Measurements from ENCODE around the gene TRPM4.
"Not testable (repeated sequence)": the region's sequence is repeated elsewhere in the genome, so short reads cannot be mapped to it uniquely, and the experiment has no call there.

TRPM4 gene

DNA sequence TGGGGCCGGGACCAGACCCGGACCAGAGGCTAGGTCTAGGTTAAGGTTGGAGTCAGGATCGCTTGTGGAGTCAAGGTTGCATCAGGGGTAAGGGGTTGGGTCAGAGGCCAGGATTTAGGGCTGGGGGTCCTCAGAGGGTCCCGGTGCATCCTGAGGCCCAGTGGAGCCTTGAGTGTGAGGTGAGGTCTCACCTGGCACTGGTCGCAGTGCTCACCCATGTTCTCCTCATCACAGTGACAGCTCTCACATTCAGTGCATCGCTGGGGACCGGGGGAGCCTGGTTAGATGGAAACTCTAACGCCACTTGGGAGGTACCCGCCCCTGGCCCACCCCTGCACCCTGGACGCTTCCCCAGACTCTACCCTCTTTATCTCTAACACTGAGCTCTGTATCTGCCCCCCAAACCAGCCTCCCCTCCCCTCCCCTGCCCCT, 5.5 kb upstream of the TRPM4 start:
- DNase-seq: no peak

DNA sequence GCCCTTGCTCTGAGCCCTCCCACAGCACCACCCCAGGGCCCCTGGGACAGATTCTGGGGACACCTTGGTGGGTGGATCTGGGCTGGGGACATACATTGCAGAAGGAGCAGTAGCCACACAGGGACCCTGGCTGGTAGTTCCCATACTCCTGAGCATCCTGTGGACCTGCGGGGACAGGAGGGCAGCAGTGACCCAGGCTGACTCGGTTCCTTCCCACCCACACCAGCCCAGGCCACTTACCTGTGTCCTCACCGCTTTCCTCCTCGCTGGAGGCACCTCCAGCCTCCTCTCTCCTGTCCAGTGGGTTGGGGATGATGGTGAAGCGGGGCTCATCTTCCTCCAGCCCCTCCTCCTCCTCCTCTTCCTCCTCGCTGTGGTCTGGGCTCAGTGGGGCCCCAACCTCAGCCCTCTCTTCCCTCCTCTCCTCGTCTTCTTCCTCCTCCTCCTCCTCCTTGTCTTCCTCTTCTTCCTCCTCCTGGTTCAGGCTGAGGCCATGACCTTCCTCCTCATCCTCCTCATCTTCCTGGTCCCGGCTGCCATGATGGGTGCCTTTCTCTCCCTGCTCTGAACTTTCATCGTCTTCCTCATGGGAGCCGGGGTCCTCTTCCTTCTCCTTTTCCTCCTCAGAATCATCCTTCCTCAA, 4.3 kb upstream of the TRPM4 start:
- DNase-seq: no peak

DNA sequence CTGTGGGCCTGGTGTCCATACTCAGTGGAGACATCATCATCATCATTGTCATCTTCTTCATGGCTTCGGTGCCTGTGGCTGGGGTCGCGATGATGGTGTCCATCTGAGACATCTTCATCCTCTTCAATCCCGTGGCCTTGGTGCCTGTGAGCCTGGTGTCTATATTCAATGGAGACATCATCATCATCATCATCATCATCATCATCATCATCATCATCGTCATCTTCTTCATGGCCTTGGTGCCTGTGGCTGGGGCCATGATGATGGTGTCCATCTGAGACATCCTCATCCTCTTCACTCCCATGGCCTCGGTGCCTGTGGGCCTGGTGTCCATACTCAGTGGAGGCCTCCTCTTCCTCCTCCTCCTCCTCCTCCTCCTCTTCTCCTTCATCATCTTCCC, 3.3 kb upstream of the TRPM4 start:
- DNase-seq: no peak

DNA sequence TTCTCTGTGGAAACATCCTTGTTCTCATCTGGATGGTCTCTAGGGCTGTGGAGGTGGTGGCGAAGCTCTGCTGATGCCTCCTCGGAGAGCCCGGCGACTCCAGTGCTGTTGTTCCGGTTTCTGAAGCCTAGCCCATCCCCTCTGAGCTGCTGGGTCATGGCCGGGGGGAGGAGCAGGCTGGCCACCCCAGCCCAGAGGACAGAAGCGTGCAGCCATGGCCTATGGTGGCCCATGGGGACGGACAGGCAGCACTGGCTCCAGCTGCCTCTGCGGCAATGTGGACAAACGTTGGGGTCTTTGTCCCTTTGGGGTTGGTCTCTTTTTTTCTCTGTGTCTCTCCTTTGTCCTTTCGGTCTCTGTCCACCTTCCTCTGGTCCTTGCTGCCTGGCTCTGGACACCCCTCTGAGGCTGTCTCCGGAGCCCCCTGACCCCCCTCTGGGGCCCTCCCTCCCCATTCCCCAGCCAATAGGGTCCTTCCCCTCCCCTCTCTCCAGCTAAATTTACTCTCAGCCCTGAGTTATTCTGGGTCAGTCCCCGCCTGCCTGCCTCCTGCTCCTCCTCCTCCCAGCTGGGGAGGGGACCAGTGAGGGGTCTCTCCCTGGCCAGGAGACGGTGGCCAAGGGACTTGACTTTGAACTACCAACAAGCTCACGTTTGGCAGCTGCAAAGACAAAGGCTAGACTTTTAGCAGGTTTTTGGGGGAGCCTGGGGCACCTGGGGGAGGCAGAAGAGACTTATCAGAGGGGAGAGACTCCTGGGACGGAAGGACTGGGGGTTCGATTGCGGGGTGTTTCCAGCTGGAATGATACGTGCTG, 2.4 kb upstream of the TRPM4 start, which contains the start of gene HRC:
TSS of gene HRC (minus strand) at position 392 of the 815 bp plus-strand sequence. CDS start at position 233, 159 bp downstream.
- no peak for DNase-seq

DNA sequence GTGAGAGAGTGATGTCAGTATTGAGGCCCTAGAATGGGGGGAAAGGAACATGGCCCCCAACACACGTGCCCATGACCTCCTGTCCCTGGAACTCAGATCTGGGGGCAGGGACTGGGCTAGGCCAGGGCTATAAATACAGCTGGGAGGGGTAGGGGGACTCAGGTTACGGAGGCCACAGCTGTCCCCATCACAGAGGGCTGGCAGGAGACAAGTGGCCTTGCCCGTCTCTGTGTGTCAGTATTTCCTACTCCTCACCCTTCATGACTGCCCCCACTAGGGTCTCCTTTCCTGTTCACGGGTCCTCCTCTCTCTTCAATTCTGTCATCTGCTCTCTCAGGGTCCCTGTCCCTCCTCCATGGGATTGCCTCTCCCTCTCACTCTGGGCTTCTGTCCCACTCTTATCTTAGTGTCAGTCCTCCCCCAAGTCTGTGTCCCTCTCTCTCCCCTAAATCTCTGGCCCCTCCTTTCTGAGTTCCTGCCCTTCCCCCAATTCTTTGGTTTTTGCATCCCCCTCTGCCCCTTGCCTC, 1.7 kb upstream of the TRPM4 start:
- no peak for DNase-seq

DNA sequence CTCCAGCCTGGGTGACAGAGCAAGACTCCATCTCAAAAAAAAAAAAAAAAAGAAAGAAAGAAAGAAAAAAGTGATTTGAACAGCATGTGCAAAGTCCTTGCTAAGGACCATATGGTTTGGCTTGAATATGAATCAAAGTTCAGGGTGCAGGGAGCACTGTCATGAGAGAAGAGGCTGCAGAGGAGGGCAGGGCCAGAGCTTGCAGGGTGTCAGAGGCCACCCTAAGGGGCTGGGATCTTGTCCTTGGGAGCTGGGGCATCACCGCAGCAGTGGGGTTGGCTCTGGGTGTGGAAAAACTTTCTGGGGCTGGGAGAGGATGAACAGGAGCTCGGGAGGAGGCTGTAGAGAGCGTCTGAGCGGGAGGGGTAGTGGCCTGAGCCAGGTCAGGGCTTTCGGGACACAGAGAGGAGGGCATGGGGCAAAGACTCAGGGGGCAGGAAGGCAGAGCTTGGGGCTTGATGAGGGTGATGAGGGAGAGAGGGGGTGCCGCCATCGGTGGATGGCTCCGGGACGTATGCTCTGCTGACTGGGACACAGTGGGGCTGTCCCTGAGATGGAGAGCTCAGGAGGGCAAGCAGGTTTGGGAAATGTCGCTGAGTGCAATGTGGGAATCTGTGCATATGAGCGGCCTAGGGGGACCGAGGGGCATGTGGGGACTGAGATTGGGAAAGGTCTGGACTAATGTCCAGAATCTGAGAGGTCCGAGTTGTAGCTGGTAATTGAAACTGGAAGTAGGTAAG, 3.0 kb downstream of the TRPM4 start:
- no peak for DNase-seq

DNA sequence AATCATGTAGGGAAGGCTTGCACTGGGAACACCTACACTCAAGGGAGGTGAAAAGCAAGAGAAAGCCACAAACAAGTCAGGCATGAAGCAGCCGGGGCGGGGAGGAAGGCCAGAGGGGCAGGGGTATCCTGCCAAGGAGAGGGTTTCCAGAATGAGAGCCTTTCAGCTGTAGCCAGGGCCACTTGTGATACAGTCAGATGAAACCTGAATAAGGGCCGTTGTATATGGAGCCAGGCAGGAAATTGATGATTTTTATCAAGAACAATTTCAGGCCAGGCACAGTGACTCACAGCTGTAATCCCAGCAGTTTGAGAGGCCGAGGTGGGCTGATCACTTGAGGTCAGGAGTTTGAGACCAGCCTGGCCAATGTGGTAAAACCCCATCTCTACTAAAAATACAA, 4.4 kb downstream of the TRPM4 start:
- DNase-seq: no peak

DNA sequence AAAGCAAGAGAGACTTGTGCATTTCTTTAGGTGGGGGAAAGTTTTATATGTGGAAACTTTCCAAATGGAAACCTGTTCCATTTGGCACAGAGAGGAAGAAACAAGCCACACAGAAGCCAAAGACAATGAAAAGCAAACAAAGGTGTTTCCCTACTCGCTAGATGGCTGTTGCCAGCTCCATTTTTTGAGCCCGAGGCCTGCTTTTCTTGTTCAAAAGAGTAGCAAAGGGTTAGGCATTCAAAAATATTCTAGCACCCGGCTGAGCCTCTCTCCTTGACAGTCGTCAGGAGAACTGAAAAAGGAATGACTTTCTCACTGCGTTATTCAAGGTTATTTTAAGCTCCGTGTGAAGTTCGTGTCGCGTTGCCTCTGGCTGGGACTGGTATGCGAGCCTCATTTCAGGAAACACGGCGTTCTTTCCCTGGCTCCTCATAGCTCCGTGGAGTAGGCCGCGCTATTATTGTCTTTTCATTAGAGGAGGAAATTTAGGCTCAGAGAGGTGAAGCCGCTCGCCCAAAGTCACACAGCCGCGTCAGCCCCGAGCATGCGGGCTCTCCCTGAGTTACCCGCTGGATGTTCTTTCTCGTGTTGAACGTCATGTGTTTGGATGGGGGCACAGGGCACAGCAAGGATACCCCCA, 7.6 kb downstream of the TRPM4 start:
- DNase-seq: no peak

DNA sequence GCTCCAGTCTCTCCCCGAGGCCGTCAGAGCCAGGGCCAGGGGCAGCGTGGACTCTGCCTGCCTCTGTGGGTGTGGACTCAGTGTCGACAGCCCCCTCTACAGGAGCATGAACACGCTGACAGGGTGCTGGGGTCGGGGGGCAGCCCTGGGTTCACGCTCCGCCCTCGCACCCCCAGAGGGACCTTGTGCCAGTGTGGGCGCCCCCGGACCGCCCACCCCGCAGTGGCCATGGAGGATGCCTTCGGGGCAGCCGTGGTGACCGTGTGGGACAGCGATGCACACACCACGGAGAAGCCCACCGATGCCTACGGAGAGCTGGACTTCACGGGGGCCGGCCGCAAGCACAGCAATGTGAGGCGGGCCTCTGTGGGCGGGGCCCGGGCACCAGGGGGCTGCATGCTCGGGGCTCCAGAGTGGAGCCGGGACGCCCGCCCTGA, 8.3 kb downstream of the TRPM4 start:
- no peak for DNase-seq

DNA sequence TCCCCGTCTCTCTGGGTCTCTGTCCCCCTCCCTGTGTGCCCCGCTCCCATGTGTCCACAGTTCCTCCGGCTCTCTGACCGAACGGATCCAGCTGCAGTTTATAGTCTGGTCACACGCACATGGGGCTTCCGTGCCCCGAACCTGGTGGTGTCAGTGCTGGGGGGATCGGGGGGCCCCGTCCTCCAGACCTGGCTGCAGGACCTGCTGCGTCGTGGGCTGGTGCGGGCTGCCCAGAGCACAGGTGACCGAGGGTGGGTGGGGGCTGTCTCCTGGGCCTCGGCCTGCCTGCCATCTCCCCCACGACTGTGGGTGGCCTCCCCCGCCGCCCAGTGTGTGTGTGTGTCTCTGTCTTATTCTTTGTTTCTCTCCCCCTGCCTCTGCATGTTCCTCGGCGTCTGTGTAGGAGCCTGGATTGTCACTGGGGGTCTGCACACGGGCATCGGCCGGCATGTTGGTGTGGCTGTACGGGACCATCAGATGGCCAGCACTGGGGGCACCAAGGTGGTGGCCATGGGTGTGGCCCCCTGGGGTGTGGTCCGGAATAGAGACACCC, 10.3 kb downstream of the TRPM4 start:
- no peak for DNase-seq

DNA sequence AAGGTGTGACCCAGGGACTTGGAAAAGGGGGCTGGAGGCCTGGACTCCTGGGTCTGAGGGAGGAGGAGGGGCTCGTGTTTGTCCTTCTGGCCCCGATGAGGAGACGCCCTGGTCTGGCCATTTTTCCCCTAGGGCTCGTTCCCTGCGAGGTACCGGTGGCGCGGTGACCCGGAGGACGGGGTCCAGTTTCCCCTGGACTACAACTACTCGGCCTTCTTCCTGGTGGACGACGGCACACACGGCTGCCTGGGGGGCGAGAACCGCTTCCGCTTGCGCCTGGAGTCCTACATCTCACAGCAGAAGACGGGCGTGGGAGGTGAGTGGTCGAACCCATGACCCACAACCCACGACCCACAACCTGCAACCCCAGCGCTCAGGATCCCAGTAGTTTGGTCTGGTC, 10.8 kb downstream of the TRPM4 start:
- DNase-seq: no peak

DNA sequence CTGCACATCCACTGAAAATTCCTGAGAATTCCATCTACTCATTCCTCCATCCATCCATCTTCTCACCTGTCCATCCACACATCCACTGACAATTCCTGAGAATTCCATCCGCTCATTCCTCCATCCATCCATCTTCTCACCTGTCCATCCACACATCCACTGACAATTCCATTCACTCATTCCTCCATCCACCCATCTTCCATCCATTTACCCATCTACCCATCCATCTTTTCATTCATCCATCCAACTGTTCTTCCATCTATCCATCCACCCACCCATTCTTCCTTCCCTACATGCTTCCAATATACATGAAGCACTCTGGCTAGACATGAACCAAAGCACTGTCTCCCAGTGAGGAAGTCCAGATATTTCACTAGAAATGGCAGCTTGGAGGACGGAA, 15.6 kb downstream of the TRPM4 start:
- no peak for DNase-seq

DNA sequence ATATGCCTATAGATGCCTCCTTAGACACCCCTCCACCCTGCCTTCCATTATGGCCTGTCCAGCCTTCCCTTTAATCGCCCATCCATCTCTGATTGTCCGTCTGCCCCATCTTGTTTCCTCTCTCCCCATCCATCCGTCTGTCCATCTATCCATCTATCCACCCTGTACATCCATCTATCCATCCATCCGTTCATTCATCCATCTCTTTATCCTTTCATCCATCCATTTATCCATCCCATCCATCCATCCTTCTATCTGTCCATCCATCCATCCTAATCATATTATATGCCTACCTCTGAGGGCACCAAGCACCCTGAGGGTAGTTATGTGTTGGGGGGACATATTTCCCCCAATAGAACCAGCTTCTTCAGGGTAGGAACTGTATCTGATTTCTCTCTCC, 23.1 kb downstream of the TRPM4 start:
- no peak for DNase-seq

DNA sequence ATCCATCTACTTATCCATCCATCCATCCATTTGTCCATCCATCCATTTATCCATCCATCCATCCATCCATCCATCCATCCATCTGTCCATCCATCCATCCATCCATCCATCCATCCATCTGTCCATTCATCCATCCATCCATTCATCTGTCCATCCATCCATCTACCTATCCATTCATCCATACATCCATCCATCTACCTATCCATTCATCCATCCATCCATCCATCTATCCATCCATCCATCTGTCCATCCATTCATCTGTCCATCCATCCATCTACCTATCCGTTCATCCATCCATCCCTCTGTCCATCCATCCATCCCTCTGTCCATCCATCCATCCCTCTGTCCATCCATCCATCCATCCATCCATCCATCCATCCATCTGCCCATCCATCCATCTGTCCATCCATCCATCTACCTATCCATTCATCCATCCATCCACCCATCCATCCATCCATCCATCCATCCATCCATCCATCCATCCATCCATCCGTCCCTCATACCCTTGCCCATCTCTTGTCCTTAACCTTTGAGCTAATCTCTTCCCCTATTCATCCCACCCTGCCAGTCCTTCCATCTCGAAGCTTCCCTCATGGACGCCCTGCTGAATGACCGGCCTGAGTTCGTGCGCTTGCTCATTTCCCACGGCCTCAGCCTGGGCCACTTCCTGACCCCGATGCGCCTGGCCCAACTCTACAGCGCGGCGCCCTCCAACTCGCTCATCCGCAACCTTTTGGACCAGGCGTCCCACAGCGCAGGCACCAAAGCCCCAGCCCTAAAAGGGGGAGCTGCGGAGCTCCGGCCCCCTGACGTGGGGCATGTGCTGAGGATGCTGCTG, 24.6 kb downstream of the TRPM4 start:
- DNase-seq: not testable (repeated sequence)

DNA sequence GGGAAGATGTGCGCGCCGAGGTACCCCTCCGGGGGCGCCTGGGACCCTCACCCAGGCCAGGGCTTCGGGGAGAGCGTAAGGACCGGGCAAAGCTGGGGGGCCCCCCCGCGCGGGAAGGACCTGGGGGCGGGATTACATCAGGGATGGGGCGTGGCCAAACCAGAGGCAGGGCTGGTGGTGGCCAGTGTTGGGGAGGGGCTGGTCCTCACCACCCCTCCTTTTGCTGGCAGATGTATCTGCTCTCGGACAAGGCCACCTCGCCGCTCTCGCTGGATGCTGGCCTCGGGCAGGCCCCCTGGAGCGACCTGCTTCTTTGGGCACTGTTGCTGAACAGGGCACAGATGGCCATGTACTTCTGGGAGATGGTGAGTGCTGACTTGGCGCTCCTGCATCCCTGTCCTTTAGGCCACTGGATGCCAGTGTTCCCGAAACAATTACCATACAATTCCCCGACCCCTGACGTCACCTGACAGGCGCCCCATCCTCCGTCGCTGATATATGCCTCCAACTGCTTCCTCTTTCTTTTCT, 25.3 kb downstream of the TRPM4 start:
- DNase-seq: no peak

DNA sequence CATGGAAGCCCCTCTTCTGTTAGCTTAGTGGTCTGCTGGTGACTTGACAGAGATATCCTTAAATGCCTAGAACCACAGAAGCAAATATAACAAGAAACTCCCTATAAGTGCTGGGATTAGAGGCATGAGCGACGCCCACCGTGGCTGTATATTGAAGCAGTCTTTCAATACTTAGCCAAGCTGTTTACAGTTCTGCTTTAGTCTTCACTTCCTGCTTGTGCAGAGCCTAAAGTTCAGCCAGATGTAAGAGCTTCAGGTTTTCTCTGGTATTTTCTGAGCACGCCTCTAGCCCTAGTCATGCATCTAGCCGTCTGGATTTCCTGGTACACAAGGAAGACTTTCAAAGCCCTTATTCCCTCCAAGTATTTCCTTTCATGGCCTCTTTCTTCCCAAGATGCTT, 28.5 kb downstream of the TRPM4 start:
- no peak for DNase-seq

DNA sequence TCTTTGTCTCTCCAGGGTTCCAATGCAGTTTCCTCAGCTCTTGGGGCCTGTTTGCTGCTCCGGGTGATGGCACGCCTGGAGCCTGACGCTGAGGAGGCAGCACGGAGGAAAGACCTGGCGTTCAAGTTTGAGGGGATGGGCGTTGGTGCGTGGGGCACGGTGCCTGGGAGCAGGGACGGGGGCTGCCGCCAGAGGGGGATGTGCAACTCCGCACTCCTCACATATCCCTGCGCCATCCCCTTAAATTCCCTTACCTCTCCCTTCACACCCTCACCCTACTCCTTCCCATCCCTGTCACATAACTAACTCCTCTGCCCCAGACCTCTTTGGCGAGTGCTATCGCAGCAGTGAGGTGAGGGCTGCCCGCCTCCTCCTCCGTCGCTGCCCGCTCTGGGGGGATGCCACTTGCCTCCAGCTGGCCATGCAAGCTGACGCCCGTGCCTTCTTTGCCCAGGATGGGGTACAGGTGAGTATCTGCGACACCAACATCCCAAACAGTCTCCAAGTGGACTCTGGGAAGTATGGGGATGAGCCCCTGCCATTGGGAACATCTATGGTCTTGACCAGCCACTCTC, 31.1 kb downstream of the TRPM4 start:
- DNase-seq: no peak

DNA sequence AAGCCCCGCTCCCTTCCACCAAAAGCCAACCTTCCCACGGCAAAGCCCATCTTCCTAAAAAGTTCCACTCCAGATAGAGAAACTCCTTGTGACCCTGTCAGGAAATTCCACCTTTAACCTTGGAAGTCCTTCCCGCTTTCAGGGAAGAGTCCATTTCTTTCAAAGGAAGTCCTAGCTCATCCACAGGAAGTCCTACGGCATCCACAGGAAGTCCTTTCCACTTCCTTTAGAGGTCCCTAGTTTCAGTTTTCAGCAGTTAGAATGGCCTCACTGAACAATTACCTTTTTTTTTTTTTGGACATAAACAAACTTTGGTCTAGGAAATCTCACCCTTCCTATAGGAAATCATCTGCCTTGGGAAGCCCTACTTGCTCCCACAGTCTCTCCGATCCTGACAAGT, 31.7 kb downstream of the TRPM4 start:
- DNase-seq: no peak

DNA sequence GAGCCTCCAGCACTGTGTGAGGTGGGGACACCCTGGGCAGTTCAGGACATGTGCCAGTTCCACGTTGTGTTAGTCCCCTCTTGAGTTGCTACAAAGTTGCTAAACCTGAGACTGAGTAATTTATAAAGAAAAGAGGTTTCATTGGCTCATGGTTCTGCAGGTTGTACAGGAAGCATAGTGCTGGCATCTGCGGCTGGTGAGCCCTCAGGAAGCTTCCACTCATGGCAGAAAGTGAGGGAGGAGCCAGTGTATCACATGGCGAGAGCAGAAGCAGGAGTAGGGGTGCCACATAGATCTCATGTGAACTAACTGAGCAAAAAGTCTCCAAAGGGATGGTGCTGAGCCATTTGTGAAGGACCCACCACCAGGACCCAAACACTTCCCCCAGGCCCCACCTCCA, 33.2 kb downstream of the TRPM4 start:
- no peak for DNase-seq

DNA sequence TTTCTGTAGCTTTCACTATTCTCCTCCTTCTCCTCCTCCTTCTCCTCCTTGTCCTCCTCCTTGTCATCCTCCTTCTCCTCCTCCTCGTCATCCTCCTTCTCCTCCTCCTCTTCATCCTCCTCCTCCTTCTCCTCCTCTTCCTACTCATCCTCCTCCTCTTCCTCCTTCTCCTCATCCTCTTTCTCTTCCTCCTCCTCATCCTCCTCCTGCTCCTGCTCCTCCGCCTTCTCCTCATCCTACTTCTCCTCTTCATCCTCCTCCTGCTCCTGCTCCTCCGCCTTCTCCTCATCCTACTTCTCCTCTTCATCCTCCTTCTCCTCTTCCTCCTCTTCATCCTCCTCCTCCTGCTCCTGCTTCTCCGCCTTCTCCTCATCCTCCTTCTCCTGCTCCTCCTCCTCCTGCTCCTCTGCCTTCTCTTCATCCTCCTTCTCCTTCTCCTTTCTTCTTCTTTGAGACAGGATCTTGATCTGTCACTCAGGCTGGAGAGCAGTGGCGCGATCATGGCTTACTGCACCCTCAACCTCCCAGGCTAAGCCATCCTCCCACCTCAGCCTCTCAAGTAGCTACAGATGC, 36.3 kb downstream of the TRPM4 start:
- no peak for DNase-seq

DNA sequence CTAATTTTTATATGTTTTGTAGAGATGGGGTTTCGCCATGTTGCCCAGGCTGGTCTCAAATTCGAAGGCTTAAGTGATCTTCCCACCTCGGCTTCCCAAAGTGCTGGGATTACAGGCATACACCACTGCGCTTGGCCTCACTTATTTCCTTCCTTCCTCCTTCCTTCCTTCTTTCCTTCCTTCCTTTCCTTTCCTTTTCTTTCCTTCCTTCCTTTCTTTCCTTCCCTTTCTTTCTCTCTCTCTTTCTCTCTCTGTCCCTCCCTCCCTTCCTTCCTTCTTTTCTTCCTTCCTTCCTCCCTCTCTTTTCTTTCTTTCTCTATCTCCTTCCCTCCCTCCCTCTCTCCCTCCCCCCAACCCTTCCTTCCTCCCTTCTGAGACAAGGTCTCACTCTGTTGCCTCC, 36.8 kb downstream of the TRPM4 start:
- no peak for DNase-seq
